Gastrocnemius medialis (tissue), 4 donors: Measurements from ENCODE around the gene OTOG. TPM values are rescaled to one million over a fixed set of nuclear protein-coding genes. Genes with fewer than 3 reads are reported as not detected.

Experiments
- ATAC-seq, 2 donors: fragments of 150-250 bp; one replicate each; pipeline ENCODE4 v1.9.1; 2016
- DNase-seq, 2 donors: peaks; one replicate each; pipeline ENCODE4 v3.0.0-alpha.2; 2019
- H3K27ac ChIP-seq, 4 donors: fragments of 200-600 bp; sonication (generic); 1 replicate in 1 of 4; 2 replicates in 3 of 4; pipeline ENCODE4 v1.5.1; 2016 to 2018; ENCODE audit warnings: mild to moderate bottlenecking in 2 of 4, moderate library complexity in 1 of 4
- H3K27me3 ChIP-seq, 3 donors: fragments of 200-600 bp; sonication (generic) in 2 of 3; 1 replicate in 1 of 3; 2 replicates in 2 of 3; pipeline versions ENCODE4 v1.5.1 to v1.6.0; 2016 to 2019; ENCODE audit warnings: mild to moderate bottlenecking in 1 of 3, moderate library complexity in 1 of 3
- H3K36me3 ChIP-seq, 2 donors: fragments of 200-600 bp; sonication (generic) in 1 of 2; one replicate each; pipeline ENCODE4 v1.5.1; 2017 to 2018
- H3K4me1 ChIP-seq, 2 donors: fragments of 200-600 bp; sonication (generic) in 1 of 2; one replicate each; pipeline ENCODE4 v1.5.1; 2016 to 2017; ENCODE audit warnings: mild to moderate bottlenecking in 2 of 2
- H3K4me3 ChIP-seq, 4 donors: fragments of 200-600 bp; sonication (generic) in 3 of 4; 1 replicate in 1 of 4; 2 replicates in 3 of 4; pipeline ENCODE4 v1.5.1; 2016 to 2019; ENCODE audit warnings: mild to moderate bottlenecking in 2 of 4
- H3K9me3 ChIP-seq, 3 donors: fragments of 200-600 bp; sonication (generic) in 2 of 3; 1 replicate in 1 of 3; 2 replicates in 2 of 3; pipeline ENCODE4 v1.5.1; 2016 to 2019
- CTCF ChIP-seq, 5 experiments: fragments of 450-650 bp in 3 of 5; fragments of 200-600 bp in 2 of 5; sonication (generic) in 2 of 5; IDR thresholded peaks in 4 of 5; conservative IDR thresholded peaks in 1 of 5; 1 replicate in 4 of 5; 2 replicates in 1 of 5; pipeline ENCODE4 v1.5.1; 2016 to 2019; ENCODE audit warnings: antibody characterized with exemption in 5 of 5, mild to moderate bottlenecking in 3 of 5, moderate library complexity in 3 of 5
- POLR2A ChIP-seq, 2 donors: fragments of 450-650 bp; IDR thresholded peaks; one replicate each; pipeline ENCODE4 v1.6.1; 2017; ENCODE audit warnings: antibody characterized with exemption in 2 of 2, mild to moderate bottlenecking in 2 of 2, moderate library complexity in 2 of 2
- in situ Hi-C, 4 donors: fragments of 200-750 bp; cut with MboI; loops; one replicate each; pipeline versions ENCODE4 v1.15.0 to v1.8.0; 2017; ENCODE audit warnings: low sequenced_read_pairs in 4 of 4
- intact Hi-C: fragments of 100-400 bp; cut with DNase I; formaldehyde crosslinking; loops from one replicate; pipeline ENCODE4 v1.15.1; 2023; ENCODE audit warnings: low total_unique reads
- total RNA-seq, 4 donors: library from RNA; depleted of rRNA; stranded (reverse); fragments of >200 nt; gene quantifications; one replicate each; pipeline versions ENCODE4 v1.1.0 to v1.2.3, GENCODE V29; 2016

OTOG gene
- total RNA-seq, 4 donors from 2014 or later = not detected

- Histone ChIP-seq H3K4me3 (no peak overlapping the region), H3K4me1 (no peaks in the 10 kb centered on the region), H3K36me3 (no peaks in the 10 kb centered on the region), H3K27ac (no peak overlapping the region), H3K27me3 (no peaks in the 10 kb centered on the region), H3K9me3 (no peaks in the 10 kb centered on the region)
- intact Hi-C loops (no loop called here), in situ Hi-C loops (no loop called here)
- DNase-seq = no peak
- TF ChIP-seq POLR2A (IDR thresholded peaks at IDR 0.05) (no peak), CTCF (IDR thresholded peaks at IDR 0.05 in 4 of 5, conservative IDR thresholded peaks at IDR 0.05 in 1 of 5) (no peak)
- no peak for ATAC-seq
These were observed 16.2 kb downstream of the OTOG start for GRCh38 chr11:17563231-17563646.

GRCh38 chr11:17563961-17564686 lies 17.1 kb downstream of the OTOG start:
- DNase-seq (no peak), ATAC-seq (no peak)

GRCh38 chr11:17564687-17565042 lies 17.6 kb downstream of the OTOG start:
- no peaks in the 10 kb centered on the region for H3K36me3 ChIP-seq
- H3K27me3 ChIP-seq = no peaks in the 10 kb centered on the region
- H3K4me3 ChIP-seq = no peak overlapping the region
- no peak for TF ChIP-seq CTCF (IDR thresholded peaks at IDR 0.05 in 4 of 5, conservative IDR thresholded peaks at IDR 0.05 in 1 of 5)
- TF ChIP-seq POLR2A (IDR thresholded peaks at IDR 0.05) = no peak
- DNase-seq (no peak), ATAC-seq (no peak)
- H3K27ac ChIP-seq = no peak overlapping the region
- intact Hi-C loops (no loop called here), in situ Hi-C loops (no loop called here)
- no peaks in the 10 kb centered on the region for H3K4me1 ChIP-seq
- no peaks in the 10 kb centered on the region for H3K9me3 ChIP-seq

More at GRCh38 chr11:17563961-17564686, 17.1 kb downstream of the OTOG start:
- Histone ChIP-seq H3K9me3 (no peaks in the 10 kb centered on the region), H3K27ac (no peak overlapping the region), H3K36me3 (no peaks in the 10 kb centered on the region), H3K27me3 (no peaks in the 10 kb centered on the region), H3K4me3 (no peak overlapping the region), H3K4me1 (no peaks in the 10 kb centered on the region)
- TF ChIP-seq CTCF (IDR thresholded peaks at IDR 0.05 in 4 of 5, conservative IDR thresholded peaks at IDR 0.05 in 1 of 5) = no peak
- no peak for TF ChIP-seq POLR2A (IDR thresholded peaks at IDR 0.05)
- in situ Hi-C loops = no loop called here
- intact Hi-C loops = no loop called here

- H3K4me1 ChIP-seq = no peaks in the 10 kb centered on the region
- H3K9me3 ChIP-seq = no peaks in the 10 kb centered on the region
- no peak for DNase-seq
- ATAC-seq = no peak
- intact Hi-C loops = no loop called here
- H3K27ac ChIP-seq = no peak overlapping the region
- H3K4me3 ChIP-seq = no peak overlapping the region
- H3K36me3 ChIP-seq = no peaks in the 10 kb centered on the region
- H3K27me3 ChIP-seq = no peaks in the 10 kb centered on the region
- TF ChIP-seq POLR2A (IDR thresholded peaks at IDR 0.05) (no peak), CTCF (IDR thresholded peaks at IDR 0.05 in 4 of 5, conservative IDR thresholded peaks at IDR 0.05 in 1 of 5) (no peak)
- in situ Hi-C loops = no loop called here
These were observed 21.9 kb downstream of the OTOG start for GRCh38 chr11:17568944-17569343.

GRCh38 chr11:17570034-17570433 lies 23.0 kb downstream of the OTOG start:
- Histone ChIP-seq H3K27ac (no peak overlapping the region), H3K27me3 (no peaks in the 10 kb centered on the region), H3K9me3 (no peaks in the 10 kb centered on the region), H3K36me3 (no peaks in the 10 kb centered on the region), H3K4me3 (no peak overlapping the region), H3K4me1 (no peaks in the 10 kb centered on the region)
- ATAC-seq (no peak), DNase-seq (no peak)
- no peak for TF ChIP-seq POLR2A (IDR thresholded peaks at IDR 0.05)
- no peak for TF ChIP-seq CTCF (IDR thresholded peaks at IDR 0.05 in 4 of 5, conservative IDR thresholded peaks at IDR 0.05 in 1 of 5)
- in situ Hi-C loops = no loop called here
- intact Hi-C loops = no loop called here
